ENCODE data around the gene AGFG1. TPM values are rescaled to one million over a fixed set of nuclear protein-coding genes. Genes with fewer than 3 reads are reported as not detected.

Gene AGFG1
- total RNA-seq, 2 donors from 2014 or later = 98.2 to 131 TPM

- no peak for DNase-seq
- peaks cover 0 to 2% of the 10 kb centered on the region in 2 donors for H3K36me3 Mint-ChIP-seq (ENCODE audit: insufficient read depth in 2 of 2)
- ATAC-seq (replicated peaks in 1 of 2) = peak in 1 of 2 donors; percentile 11
These were observed 7.6 kb upstream of the AGFG1 start for GRCh38 chr2:227464361-227464760.

GRCh38 chr2:227464851-227465250 lies 7.1 kb upstream of the AGFG1 start:
- Mint-ChIP-seq H3K4me1 (ENCODE audit: low read depth) (peaks cover 86% of the 10 kb centered on the region), H3K9me3 (no peaks in the 10 kb centered on the region), H3K4me3 (peak overlapping the region; percentile 79 to 87), H3K27me3 (ENCODE audit: low read depth) (no peaks in the 10 kb centered on the region), H3K36me3 (ENCODE audit: insufficient read depth in 2 of 2) (peaks cover 0 to 2% of the 10 kb centered on the region in 2 donors), H3K27ac (peak overlapping the region; percentile 95)
- DNase-seq (peak in 1 of 2 donors; percentile 14), ATAC-seq (replicated peaks in 1 of 2) (no peak)

More at GRCh38 chr2:227464361-227464760, 7.6 kb upstream of the AGFG1 start:
- Mint-ChIP-seq H3K27me3 (ENCODE audit: low read depth) (no peaks in the 10 kb centered on the region), H3K4me3 (peak overlapping the region; percentile 79 to 87), H3K4me1 (ENCODE audit: low read depth) (peaks cover 91% of the 10 kb centered on the region), H3K27ac (peak overlapping the region; percentile 95), H3K9me3 (no peaks in the 10 kb centered on the region)

GRCh38 chr2:227466887-227467600 lies 4.9 kb upstream of the AGFG1 start:
- peaks cover 76% of the 10 kb centered on the region for H3K4me1 Mint-ChIP-seq (ENCODE audit: low read depth)
- peaks cover 0 to 2% of the 10 kb centered on the region in 2 donors for H3K9me3 Mint-ChIP-seq
- peak overlapping the region in 1 of 2 donors; percentile 23 for H3K4me3 Mint-ChIP-seq
- peak overlapping the region; percentile 52 for H3K27ac Mint-ChIP-seq
- DNase-seq = no peak
- ATAC-seq (replicated peaks in 1 of 2) = no peak
- H3K27me3 Mint-ChIP-seq (ENCODE audit: low read depth) = no peaks in the 10 kb centered on the region
- peaks cover 0 to 2% of the 10 kb centered on the region in 2 donors for H3K36me3 Mint-ChIP-seq (ENCODE audit: insufficient read depth in 2 of 2)

GRCh38 chr2:227471412-227471811 lies 544 bp upstream of the AGFG1 start:
- Mint-ChIP-seq H3K27me3 (ENCODE audit: low read depth) (no peaks in the 10 kb centered on the region), H3K4me1 (ENCODE audit: low read depth) (peaks cover 68% of the 10 kb centered on the region), H3K36me3 (ENCODE audit: insufficient read depth in 2 of 2) (peaks cover 3 to 5% of the 10 kb centered on the region in 2 donors), H3K9me3 (peaks cover 0 to 2% of the 10 kb centered on the region in 2 donors), H3K4me3 (peak overlapping the region; percentile 63 to 77), H3K27ac (peak overlapping the region; percentile 14)
- DNase-seq (no peak), ATAC-seq (replicated peaks in 1 of 2) (no peak)

- peak; percentile 60 to 66 for DNase-seq
- Mint-ChIP-seq H3K36me3 (ENCODE audit: insufficient read depth in 2 of 2) (peaks cover 3 to 6% of the 10 kb centered on the region in 2 donors), H3K9me3 (peaks cover 0 to 2% of the 10 kb centered on the region in 2 donors), H3K27me3 (ENCODE audit: low read depth) (no peaks in the 10 kb centered on the region), H3K27ac (peak overlapping the region; percentile 99), H3K4me3 (peak overlapping the region; percentile 91 to 97), H3K4me1 (ENCODE audit: low read depth) (peaks cover 65% of the 10 kb centered on the region)
- ATAC-seq (replicated peaks in 1 of 2) = peak; percentile 83 to 84
These were observed 537 bp downstream of the AGFG1 start for GRCh38 chr2:227472265-227473121.

GRCh38 chr2:227473122-227473461 lies 1.1 kb downstream of the AGFG1 start:
- H3K4me1 Mint-ChIP-seq (ENCODE audit: low read depth) = peaks cover 63% of the 10 kb centered on the region
- H3K9me3 Mint-ChIP-seq = peaks cover 0 to 2% of the 10 kb centered on the region in 2 donors
- H3K27ac Mint-ChIP-seq = peak overlapping the region; percentile 99
- H3K27me3 Mint-ChIP-seq (ENCODE audit: low read depth) = no peaks in the 10 kb centered on the region
- ATAC-seq (replicated peaks in 1 of 2) (no peak), DNase-seq (no peak)
- H3K4me3 Mint-ChIP-seq = peak overlapping the region; percentile 91 to 97
- peaks cover 3 to 6% of the 10 kb centered on the region in 2 donors for H3K36me3 Mint-ChIP-seq (ENCODE audit: insufficient read depth in 2 of 2)

- ATAC-seq (replicated peaks in 1 of 2) (no peak), DNase-seq (no peak)
- H3K4me1 Mint-ChIP-seq (ENCODE audit: low read depth) = peaks cover 65% of the 10 kb centered on the region
- H3K4me3 Mint-ChIP-seq = peak overlapping the region; percentile 91 to 97
- no peaks in the 10 kb centered on the region for H3K27me3 Mint-ChIP-seq (ENCODE audit: low read depth)
- H3K27ac Mint-ChIP-seq = peak overlapping the region; percentile 99
- peaks cover 3 to 6% of the 10 kb centered on the region in 2 donors for H3K36me3 Mint-ChIP-seq (ENCODE audit: insufficient read depth in 2 of 2)
- H3K9me3 Mint-ChIP-seq = peaks cover 0 to 2% of the 10 kb centered on the region in 2 donors
These were observed 1.9 kb downstream of the AGFG1 start for GRCh38 chr2:227473806-227474205.

GRCh38 chr2:227474410-227474809 lies 2.5 kb downstream of the AGFG1 start:
- ATAC-seq (replicated peaks in 1 of 2) (no peak), DNase-seq (no peak)
- Mint-ChIP-seq H3K9me3 (peaks cover 0 to 2% of the 10 kb centered on the region in 2 donors), H3K36me3 (ENCODE audit: insufficient read depth in 2 of 2) (peaks cover 3 to 6% of the 10 kb centered on the region in 2 donors), H3K4me3 (peak overlapping the region; percentile 91 to 97), H3K27me3 (ENCODE audit: low read depth) (no peaks in the 10 kb centered on the region), H3K27ac (peak overlapping the region; percentile 78), H3K4me1 (ENCODE audit: low read depth) (peaks cover 71% of the 10 kb centered on the region)

- no peak overlapping the region for H3K4me3 Mint-ChIP-seq
- H3K27ac Mint-ChIP-seq = no peak overlapping the region
- peaks cover 4 to 6% of the 10 kb centered on the region in 2 donors for H3K36me3 Mint-ChIP-seq (ENCODE audit: insufficient read depth in 2 of 2)
- H3K4me1 Mint-ChIP-seq (ENCODE audit: low read depth) = peaks cover 85% of the 10 kb centered on the region
- H3K9me3 Mint-ChIP-seq = no peaks in the 10 kb centered on the region
- ATAC-seq (replicated peaks in 1 of 2) (no peak), DNase-seq (no peak)
- H3K27me3 Mint-ChIP-seq (ENCODE audit: low read depth) = no peaks in the 10 kb centered on the region
These were observed 5.3 kb downstream of the AGFG1 start for GRCh38 chr2:227477291-227477690.

- Mint-ChIP-seq H3K4me3 (peak overlapping the region; percentile 30 to 79), H3K27ac (peak overlapping the region; percentile 81), H3K27me3 (ENCODE audit: low read depth) (no peaks in the 10 kb centered on the region), H3K9me3 (no peaks in the 10 kb centered on the region), H3K4me1 (ENCODE audit: low read depth) (peaks cover 80% of the 10 kb centered on the region), H3K36me3 (ENCODE audit: insufficient read depth in 2 of 2) (peaks cover 1 to 4% of the 10 kb centered on the region in 2 donors)
- ATAC-seq (replicated peaks in 1 of 2) = peak; percentile 58 to 61
- DNase-seq = no peak
These were observed 8.0 kb downstream of the AGFG1 start for GRCh38 chr2:227479865-227480475.

- DNase-seq = no peak
- peak overlapping the region; percentile 72 for H3K27ac Mint-ChIP-seq
- no peaks in the 10 kb centered on the region for H3K27me3 Mint-ChIP-seq (ENCODE audit: low read depth)
These were observed 8.6 kb downstream of the AGFG1 start for GRCh38 chr2:227480528-227480927.

GRCh38 chr2:227482638-227483340 lies 10.8 kb downstream of the AGFG1 start:
- Mint-ChIP-seq H3K27ac (peak overlapping the region; percentile 88), H3K9me3 (peaks cover 0 to 3% of the 10 kb centered on the region in 2 donors), H3K4me3 (peak overlapping the region; percentile 47 to 51), H3K4me1 (ENCODE audit: low read depth) (peaks cover 82% of the 10 kb centered on the region), H3K27me3 (ENCODE audit: low read depth) (no peaks in the 10 kb centered on the region), H3K36me3 (ENCODE audit: insufficient read depth in 2 of 2) (peaks cover 4 to 12% of the 10 kb centered on the region in 2 donors)
- ATAC-seq (replicated peaks in 1 of 2) (peak; percentile 66 to 79), DNase-seq (no peak)

More at GRCh38 chr2:227480528-227480927, 8.6 kb downstream of the AGFG1 start:
- peak overlapping the region; percentile 38 to 73 for H3K4me3 Mint-ChIP-seq
- peaks cover 0 to under 1% of the 10 kb centered on the region in 2 donors for H3K9me3 Mint-ChIP-seq
- H3K4me1 Mint-ChIP-seq (ENCODE audit: low read depth) = peaks cover 80% of the 10 kb centered on the region
- ATAC-seq (replicated peaks in 1 of 2) = peak; percentile 61 to 65
- H3K36me3 Mint-ChIP-seq (ENCODE audit: insufficient read depth in 2 of 2) = peaks cover 1 to 8% of the 10 kb centered on the region in 2 donors
